ENCODE measurements around the gene IGF2BP2. TPM values are rescaled to one million over a fixed set of nuclear protein-coding genes. Genes with fewer than 3 reads are reported as not detected.

Gene IGF2BP2
- total and polyA plus RNA-seq, 2 of the 8 experiments (the other 6 are each of a cell fraction or from before 2014, with no cell fraction given), result 7.4 to 121 TPM

GRCh38 chr3:185770109-185770508 lies 54.7 kb downstream of the IGF2BP2 start:
- no peak overlapping the region for H2BK15ac ChIP-seq (ENCODE audit: low read length)
- FAIRE-seq (no peak), DNase-seq (ENCODE audit: low read depth in 1 of 2, low spot score in 2 of 2) (peak in 1 of 2 experiments; percentile 45)
- no peak overlapping the region for H2BK5ac ChIP-seq (ENCODE audit: low read depth, low read length)
- no peak overlapping the region for H2AFZ ChIP-seq (ENCODE audit: low read length)
- peaks cover 2 to 23% (median 5%) of the 10 kb centered on the region in 4 experiments; a peak in 5 of 7 replicates for H3K4me1 ChIP-seq (replicated peaks in 1 of 4; ENCODE audit: control insufficient read depth in 3 of 4, insufficient read depth in 4 of 4, low read length in 3 of 4)
- ChIA-PET POLR2A (ENCODE audit: partially characterized antibody) (no interaction called here), CTCF (ENCODE audit: partially characterized antibody) (interaction anchor here (2.0 to 17.0 kb wide), 6 partner anchors 10 to 110 kb away, joined by 9 to 345 read pairs (median 18); no protein-coding TSS in a partner anchor)
- H3K23ac ChIP-seq (ENCODE audit: insufficient read length), result no peak overlapping the region
- H2BK20ac ChIP-seq (ENCODE audit: low read length), result no peak overlapping the region
- H3K4me2 ChIP-seq (ENCODE audit: insufficient read depth in 1 of 2, low read depth in 2 of 2, low read length in 2 of 2), result no peak overlapping the region
- no peaks in the 10 kb centered on the region for H3K23me2 ChIP-seq (ENCODE audit: low read depth, low read length)
- H2AK5ac ChIP-seq (ENCODE audit: low read depth, low read length), result no peak overlapping the region
- H3K27me3 ChIP-seq (replicated peaks in 1 of 4; ENCODE audit: control insufficient read depth in 3 of 4, extremely low read depth in 1 of 4, insufficient read depth in 3 of 4, low read length in 3 of 4), result no peaks in the 10 kb centered on the region
- H3K9ac ChIP-seq (replicated peaks in 1 of 4; ENCODE audit: extremely low read depth in 1 of 4, low read depth in 3 of 4, low read length in 3 of 4), result no peak overlapping the region
- WGBS, 2 experiments (ENCODE audit: extremely low coverage in 1 of 2, insufficient coverage in 1 of 2, insufficient read length in 1 of 2, insufficient replicate concordance in 2 of 2, low coverage in 1 of 2, low lambda C conversion rate in 2 of 2, missing lambda C conversion rate in 1 of 2), result 78% methylated on average over 8 of the region's 8 CpGs; no CpG with 5 or more reads in 1 of the 2 experiments
- no peak overlapping the region for H3K4me3 ChIP-seq (ENCODE audit: extremely low read depth in 1 of 4, insufficient read depth in 2 of 4, low read depth in 3 of 4, low read length in 4 of 4)
- H3K18ac ChIP-seq (ENCODE audit: extremely low read depth, low read length), result no peak overlapping the region
- H4K91ac ChIP-seq (replicated peaks; ENCODE audit: insufficient read length, low read length), result no peak overlapping the region
- H3K79me2 ChIP-seq (ENCODE audit: control insufficient read depth in 1 of 2, insufficient read depth in 2 of 2, low read length in 2 of 2), result peaks cover 11 to 92% of the 10 kb centered on the region in 2 experiments
- peaks cover 2% of the 10 kb centered on the region; the same call in 1 of the 2 replicates for H3K79me1 ChIP-seq (ENCODE audit: low read depth, low read length)
- no peak overlapping the region for H3K56ac ChIP-seq (replicated peaks; ENCODE audit: insufficient read length, low read depth, low read length)
- H3K36me3 ChIP-seq (ENCODE audit: control insufficient read depth in 2 of 4, insufficient read depth in 4 of 4, low read length in 3 of 4), result no peaks in the 10 kb centered on the region
- H3K4ac ChIP-seq (replicated peaks; ENCODE audit: insufficient read length, low read depth, low read length), result no peak overlapping the region
- H3K9me3 ChIP-seq (ENCODE audit: insufficient read depth in 2 of 2, low read depth in 1 of 2, low read length in 1 of 2), result no peaks in the 10 kb centered on the region
- H2BK12ac ChIP-seq (ENCODE audit: low read depth, low read length), result no peak overlapping the region
- TF ChIP-seq TBP (IDR thresholded peaks at IDR 0.05; ENCODE audit: low read depth, low read length) (no peak), TEAD4 (IDR thresholded peaks at IDR 0.05; ENCODE audit: low read depth, low read length) (no peak), GABPA (IDR thresholded peaks at IDR 0.05; ENCODE audit: borderline replicate concordance, insufficient read depth, low read length) (no peak), YY1 (IDR thresholded peaks at IDR 0.05; ENCODE audit: low read depth, low read length) (no peak), EZH2 (IDR thresholded peaks at IDR 0.05; ENCODE audit: low read depth, low read length, severe bottlenecking) (no peak), ATF3 (IDR thresholded peaks at IDR 0.05; ENCODE audit: insufficient read depth, low read depth, low read length) (no peak), NRF1 (IDR thresholded peaks at IDR 0.05; ENCODE audit: low read depth, low read length) (no peak), FOSL1 (IDR thresholded peaks at IDR 0.05; ENCODE audit: insufficient read depth, low read depth, low read length) (no peak), BACH1 (IDR thresholded peaks at IDR 0.05; ENCODE audit: low read length) (no peak), GTF2F1 (IDR thresholded peaks at IDR 0.05; ENCODE audit: borderline replicate concordance, low read depth, low read length) (no peak), TAF7 (optimal IDR thresholded peaks at IDR 0.05; ENCODE audit: borderline replicate concordance, low read depth, low read length) (no peak), POLR2AphosphoS5 (IDR thresholded peaks at IDR 0.05; ENCODE audit: low read depth, low read length) (no peak)
- H4K5ac ChIP-seq (ENCODE audit: insufficient read length, low read depth, low read length), result no peak overlapping the region
- no peak overlapping the region for H3K14ac ChIP-seq (ENCODE audit: insufficient read length)
- no peak overlapping the region for H2BK120ac ChIP-seq (replicated peaks; ENCODE audit: low read depth, low read length)
- H4K8ac ChIP-seq (ENCODE audit: extremely low read depth, insufficient read depth, low read length), result no peak overlapping the region
- no peak overlapping the region for H3K27ac ChIP-seq (ENCODE audit: low read depth, low read length)
- H4K20me1 ChIP-seq (replicated peaks in 1 of 2; ENCODE audit: control insufficient read depth in 1 of 2, insufficient read depth in 2 of 2, low read length in 2 of 2), result peaks cover 25 to 27% of the 10 kb centered on the region in 2 experiments

Measured in H1 (cell line).